Measurements from ENCODE around the gene IRF2BPL.

IRF2BPL gene

GRCh38 chr14:77014004-77014604 is 14.4 kb downstream of the IRF2BPL start:
- in situ Hi-C loops (cut with HindIII; ENCODE audit: low sequenced_read_pairs), result no loop called here

- in situ Hi-C loops (cut with HindIII; ENCODE audit: low sequenced_read_pairs), result no loop called here
These were observed 16.2 kb downstream of the IRF2BPL start for GRCh38 chr14:77012193-77012765.

- in situ Hi-C loops (cut with HindIII; ENCODE audit: low sequenced_read_pairs), result no loop called here
These were observed 17.3 kb downstream of the IRF2BPL start for GRCh38 chr14:77011245-77011644.

- in situ Hi-C loops (cut with HindIII; ENCODE audit: low sequenced_read_pairs), result no loop called here
These were observed 19.5 kb downstream of the IRF2BPL start for GRCh38 chr14:77009014-77009413.

- in situ Hi-C loops (cut with HindIII; ENCODE audit: low sequenced_read_pairs), result no loop called here
These were observed 20.0 kb downstream of the IRF2BPL start for GRCh38 chr14:77008541-77008940.

GRCh38 chr14:77007975-77008421 is 20.5 kb downstream of the IRF2BPL start:
- in situ Hi-C loops (cut with HindIII; ENCODE audit: low sequenced_read_pairs), result no loop called here

GRCh38 chr14:77007183-77007974 is 21.1 kb downstream of the IRF2BPL start:
- in situ Hi-C loops (cut with HindIII; ENCODE audit: low sequenced_read_pairs), result no loop called here

- in situ Hi-C loops (cut with HindIII; ENCODE audit: low sequenced_read_pairs), result no loop called here
These were observed 22.4 kb downstream of the IRF2BPL start for GRCh38 chr14:77006132-77006531.

GRCh38 chr14:77005559-77005958 is 22.9 kb downstream of the IRF2BPL start:
- in situ Hi-C loops (cut with HindIII; ENCODE audit: low sequenced_read_pairs), result no loop called here

GRCh38 chr14:77004711-77005460 is 23.6 kb downstream of the IRF2BPL start:
- in situ Hi-C loops (cut with HindIII; ENCODE audit: low sequenced_read_pairs), result no loop called here

- in situ Hi-C loops (cut with HindIII; ENCODE audit: low sequenced_read_pairs), result no loop called here
These were observed 24.4 kb downstream of the IRF2BPL start for GRCh38 chr14:77003960-77004710.

GRCh38 chr14:77002889-77003288 is 25.6 kb downstream of the IRF2BPL start:
- in situ Hi-C loops (cut with HindIII; ENCODE audit: low sequenced_read_pairs), result no loop called here

- in situ Hi-C loops (cut with HindIII; ENCODE audit: low sequenced_read_pairs), result no loop called here
These were observed 26.2 kb downstream of the IRF2BPL start for GRCh38 chr14:77002335-77002734.

- in situ Hi-C loops (cut with HindIII; ENCODE audit: low sequenced_read_pairs), result no loop called here
These were observed 27.9 kb downstream of the IRF2BPL start for GRCh38 chr14:77000340-77001270.

- in situ Hi-C loops (cut with HindIII; ENCODE audit: low sequenced_read_pairs), result loop anchor here (5.0 kb wide), 1 partner anchor 97 kb away; no protein-coding TSS in a partner anchor
These were observed 29.6 kb downstream of the IRF2BPL start for GRCh38 chr14:76998910-76999309.

- in situ Hi-C loops (cut with HindIII; ENCODE audit: low sequenced_read_pairs), result loop anchor here (5.0 kb wide), 1 partner anchor 95 kb away; no protein-coding TSS in a partner anchor
These were observed 31.1 kb downstream of the IRF2BPL start for GRCh38 chr14:76997257-76997970.

- in situ Hi-C loops (cut with HindIII; ENCODE audit: low sequenced_read_pairs), result loop anchor here (5.0 kb wide), 1 partner anchor 94 kb away; no protein-coding TSS in a partner anchor
These were observed 31.9 kb downstream of the IRF2BPL start for GRCh38 chr14:76996563-76997146.
